HG02642 (cell line): ENCODE data around the gene SYMPK.
A peak's percentile ranks its signal among the peaks of the same experiment; 100 is the strongest.

Experiments used
- ATAC-seq: cut with Tn5 transposase; IDR thresholded peaks from one replicate; pipeline ENCODE4 v1.9.1; 2021; ENCODE audit warnings: mild to moderate bottlenecking; ENCODE audit not compliant: unreplicated experiment, poor library complexity

Gene SYMPK

DNA sequence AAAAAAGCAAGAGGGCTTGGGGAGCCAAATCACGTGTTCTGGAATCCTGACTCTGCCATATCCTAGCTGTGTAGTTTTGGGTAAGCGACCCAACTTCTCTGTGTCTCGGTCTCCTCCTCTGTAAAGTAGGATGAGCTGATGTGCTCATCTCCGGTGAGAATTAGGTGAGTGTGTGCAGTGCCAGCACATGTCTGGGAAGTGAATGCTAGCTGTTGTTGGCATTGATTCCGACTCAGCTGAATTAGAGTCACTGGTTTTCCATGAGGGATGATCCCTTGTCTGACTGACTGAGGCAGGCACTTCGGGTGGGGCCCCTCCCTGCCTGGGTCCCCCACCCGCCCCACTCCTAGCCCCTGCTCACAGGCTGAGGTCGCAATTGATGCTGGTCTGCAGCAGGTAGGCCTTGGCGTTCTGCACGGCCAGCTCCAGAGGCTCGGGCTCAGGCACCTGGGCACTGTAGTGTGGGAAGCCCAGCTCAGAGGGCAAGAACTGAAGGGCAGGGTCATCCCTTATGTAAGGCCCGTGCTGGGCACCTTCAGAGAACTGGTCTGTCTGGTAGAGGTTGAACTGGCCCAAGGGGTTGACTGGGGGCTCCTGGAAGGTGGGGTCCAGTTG is 48.7 kb downstream of the SYMPK start:
- no peak for ATAC-seq

DNA sequence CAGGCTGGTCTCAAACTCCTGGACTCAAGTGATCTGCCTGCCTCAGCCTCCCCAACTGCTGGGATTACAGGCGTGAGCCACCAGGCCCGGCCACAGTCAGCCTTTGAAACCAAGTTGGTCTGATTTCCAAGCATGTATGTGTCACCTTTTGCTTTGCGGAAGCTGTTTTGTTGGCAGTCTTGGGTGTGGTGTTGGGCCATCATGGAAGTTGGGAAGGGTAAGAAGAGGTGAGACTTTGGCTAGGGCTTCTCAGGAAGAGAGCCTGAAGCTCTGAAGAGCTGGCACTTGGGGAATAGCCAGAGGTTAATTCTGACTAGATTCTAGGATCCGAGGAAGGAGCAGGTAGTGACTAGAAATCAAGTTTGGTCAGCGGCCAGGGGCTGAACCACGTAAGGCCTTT is 50.6 kb downstream of the SYMPK start:
- ATAC-seq, result no peak

DNA sequence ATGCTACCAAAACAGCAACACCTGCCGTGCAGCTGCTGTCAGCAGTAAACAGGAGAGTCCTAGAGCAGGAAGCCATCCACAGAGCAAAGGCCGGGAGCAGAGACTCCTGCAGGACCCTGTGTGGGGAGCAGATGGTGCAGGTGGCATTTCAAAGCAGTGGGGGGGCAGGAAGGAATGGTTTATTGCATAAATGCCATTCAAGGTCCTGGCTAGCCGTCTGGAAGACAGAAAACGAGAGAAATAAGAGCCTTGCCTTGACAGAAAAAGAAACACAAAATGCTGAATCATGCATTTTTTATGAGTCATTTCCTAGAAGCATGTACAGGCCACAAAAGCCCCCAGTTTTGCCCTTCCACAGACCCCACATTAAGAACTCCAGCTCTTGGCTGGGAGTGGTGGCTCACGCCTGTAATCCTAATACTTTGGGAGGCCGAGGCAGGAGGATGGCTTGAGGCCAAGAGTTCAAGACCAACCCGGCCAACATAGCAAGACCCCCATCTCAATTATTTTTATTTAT is 53.2 kb downstream of the SYMPK start:
- no peak for ATAC-seq

DNA sequence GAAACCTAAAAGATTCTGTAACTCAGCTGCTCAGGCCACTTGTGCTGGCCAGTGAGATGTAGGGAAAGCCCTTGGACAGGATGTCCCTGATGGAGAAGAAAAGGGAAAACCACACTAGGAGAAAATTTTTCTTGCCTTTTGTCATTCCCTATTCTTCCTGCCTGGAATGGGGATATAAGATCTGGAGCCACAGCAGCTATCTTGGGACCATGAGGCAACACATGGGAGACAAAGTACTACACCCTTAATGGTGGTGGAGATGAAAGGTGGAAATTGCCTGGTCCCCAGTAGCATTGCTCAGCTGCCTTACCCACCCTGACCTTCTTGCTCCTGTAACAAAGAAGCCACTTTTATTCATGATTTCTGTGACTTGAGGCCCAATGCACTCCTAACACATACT is 57.2 kb downstream of the SYMPK start:
- ATAC-seq, result no peak

DNA sequence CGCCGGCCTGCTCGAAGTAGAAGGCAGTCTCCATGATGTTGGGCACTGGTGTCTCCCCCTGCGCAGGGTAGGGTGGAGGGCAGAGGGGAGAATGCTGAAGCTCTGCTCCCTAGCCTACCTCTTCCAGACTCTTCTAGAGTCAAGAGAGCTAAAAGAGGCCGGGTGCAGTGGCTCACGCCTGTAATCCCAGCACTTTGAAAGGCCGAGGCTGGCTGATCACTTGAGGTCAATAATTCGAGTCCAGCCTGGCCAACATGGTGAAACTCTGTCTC is 58.1 kb downstream of the SYMPK start:
- ATAC-seq, result no peak

DNA sequence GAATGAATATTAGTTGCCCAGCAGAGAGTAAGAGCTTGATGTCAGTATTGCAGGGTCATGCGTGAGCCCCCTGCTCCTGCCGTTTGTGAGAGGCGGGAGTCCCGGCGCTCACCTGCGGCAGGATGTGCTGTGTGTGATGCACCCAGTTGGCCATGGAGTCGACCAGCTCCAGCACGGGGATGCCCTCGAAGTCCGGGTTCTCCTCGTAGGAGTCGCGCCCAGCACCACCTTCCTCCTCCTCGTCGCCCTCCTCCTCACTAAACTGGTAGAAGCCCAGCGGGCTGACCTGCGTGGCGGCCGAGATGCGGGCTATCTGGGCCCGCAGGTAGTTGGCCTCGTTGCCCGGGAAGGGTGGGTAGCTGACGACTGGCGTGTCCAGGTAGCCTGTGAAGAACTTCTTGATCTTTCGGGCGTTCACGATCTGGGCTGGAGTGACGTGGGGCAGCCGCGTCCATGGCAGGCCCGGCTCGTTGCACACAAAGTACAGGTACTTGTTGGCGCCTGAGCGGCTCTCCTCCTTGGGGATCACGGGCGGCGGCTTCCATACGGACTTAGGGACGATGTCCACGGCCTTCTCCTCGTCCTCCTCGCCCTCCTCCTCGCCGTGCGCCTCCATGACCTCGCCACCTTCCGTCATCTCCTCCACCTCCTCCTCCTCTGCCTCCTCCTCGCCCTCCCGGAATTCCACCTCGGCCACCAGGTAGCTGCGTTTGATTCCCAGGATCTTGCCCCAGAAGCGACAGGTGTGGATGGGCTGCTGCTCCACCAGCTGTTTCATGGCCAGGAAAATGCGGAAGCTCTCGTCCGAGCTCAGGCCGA is 58.6 kb downstream of the SYMPK start:
- no peak for ATAC-seq

DNA sequence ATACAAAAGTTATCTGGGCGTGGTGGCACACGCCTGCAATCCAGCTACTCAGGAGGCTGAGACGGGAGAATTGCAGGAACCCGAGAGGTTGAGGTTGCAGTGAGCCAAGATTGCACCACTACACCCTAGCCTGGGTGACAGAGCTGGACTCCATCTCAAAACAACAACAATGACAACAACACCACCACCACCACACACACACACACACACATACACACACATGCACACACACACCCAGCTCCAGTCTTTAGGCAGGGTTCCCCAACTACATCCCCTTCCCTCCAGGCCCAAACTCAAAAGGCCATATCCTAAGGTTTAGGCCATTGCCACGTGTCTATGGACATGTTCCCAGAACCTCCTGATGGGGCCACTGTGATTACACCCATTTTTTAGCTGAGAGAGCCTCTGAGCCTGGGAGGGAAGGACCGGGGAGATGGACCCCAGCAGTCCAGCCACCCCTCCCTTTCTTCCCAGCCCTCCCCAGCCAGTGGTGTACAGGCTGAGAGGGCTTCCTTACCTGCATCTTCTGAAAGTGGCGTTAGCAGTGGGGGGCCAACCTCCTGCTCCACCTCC is 61.3 kb downstream of the SYMPK start:
- ATAC-seq, result no peak

DNA sequence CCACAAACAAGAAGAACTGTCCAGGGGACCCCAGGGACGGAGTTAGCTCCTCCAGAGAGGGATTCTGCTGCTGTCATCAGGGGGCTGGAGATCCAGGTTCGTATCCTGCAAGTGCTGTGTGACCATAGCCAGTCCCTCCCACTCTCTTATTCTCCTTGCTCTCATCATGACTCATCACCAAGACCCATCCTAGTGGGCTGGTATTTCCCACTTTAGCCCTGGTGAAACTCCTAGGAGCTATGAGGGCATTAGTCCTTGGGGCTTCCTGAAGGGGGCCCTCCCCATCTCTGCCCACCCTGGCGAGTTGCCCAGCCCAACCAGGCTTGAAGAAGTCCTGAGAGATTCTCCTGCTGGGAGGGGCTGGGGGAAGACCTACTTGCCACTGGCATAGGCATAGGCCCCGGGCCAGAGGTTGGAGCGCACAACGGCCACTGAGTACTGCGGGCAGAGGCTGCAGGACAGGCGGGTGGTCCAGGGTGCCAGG is 62.8 kb downstream of the SYMPK start:
- ATAC-seq, result no peak

DNA sequence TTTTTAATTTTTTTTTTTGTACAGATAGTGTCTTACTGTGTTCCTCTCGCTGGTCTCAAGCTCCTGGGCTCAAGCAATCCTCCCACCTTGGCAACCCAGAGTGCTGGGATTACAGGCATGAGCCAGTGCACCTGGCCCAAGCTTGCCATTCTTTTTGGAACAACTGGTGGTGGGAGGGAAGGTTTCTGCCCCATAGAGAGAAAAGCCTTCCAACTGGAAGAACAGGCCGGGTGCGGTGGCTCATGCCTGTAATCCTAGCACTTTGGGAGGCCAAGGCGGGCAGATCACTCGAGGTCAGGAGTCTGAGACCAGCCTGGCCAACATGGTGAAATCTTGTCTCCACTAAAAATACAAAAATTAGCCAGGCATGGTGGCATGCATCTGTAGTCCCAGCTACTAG is 63.4 kb downstream of the SYMPK start:
- peak; percentile 9 for ATAC-seq

DNA sequence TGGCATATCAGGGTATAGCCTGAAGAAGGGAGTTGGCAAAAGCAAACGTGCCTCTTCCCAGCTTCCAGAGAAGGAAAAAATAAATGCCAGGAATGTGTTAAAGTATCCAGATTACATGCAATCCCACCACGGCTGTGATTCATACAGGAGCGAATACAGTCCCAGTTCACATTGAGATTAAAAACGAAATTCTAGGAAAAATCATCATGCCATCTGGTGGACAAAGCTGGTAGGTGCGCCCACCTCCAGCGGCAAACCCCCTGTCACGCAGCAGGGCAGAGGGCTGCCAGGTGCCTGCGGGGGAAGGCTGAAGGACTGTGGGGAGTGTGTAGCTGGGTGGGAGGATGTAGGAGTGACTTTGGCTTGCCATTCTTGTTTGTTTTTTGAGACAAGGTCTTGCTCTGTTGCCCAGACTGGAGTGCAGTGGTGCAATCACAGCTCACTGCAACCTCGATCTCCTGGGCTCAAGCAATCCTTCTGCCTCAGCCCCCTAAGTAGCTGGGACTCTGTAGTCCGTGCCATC is 63.9 kb downstream of the SYMPK start:
- peak; percentile 58 for ATAC-seq

DNA sequence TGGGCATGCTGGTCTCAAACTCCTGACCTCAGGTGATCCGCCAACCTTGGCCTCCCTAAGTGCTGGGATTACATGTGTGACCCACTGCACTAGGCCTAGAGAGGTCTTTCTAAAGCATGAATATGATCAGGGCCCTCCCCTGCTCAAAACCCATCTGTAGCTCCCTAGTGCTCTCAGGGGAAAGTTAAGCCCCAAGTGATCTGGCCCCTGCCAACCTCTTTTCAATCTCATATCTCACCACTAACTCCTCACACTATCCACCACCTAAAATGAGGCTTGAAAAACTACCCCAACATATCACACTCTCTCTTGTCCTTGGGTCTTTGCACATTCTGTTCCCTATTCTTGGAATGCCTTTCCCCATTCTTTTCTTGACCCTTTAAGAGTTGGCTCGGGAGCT is 68.3 kb downstream of the SYMPK start:
- ATAC-seq, result no peak

DNA sequence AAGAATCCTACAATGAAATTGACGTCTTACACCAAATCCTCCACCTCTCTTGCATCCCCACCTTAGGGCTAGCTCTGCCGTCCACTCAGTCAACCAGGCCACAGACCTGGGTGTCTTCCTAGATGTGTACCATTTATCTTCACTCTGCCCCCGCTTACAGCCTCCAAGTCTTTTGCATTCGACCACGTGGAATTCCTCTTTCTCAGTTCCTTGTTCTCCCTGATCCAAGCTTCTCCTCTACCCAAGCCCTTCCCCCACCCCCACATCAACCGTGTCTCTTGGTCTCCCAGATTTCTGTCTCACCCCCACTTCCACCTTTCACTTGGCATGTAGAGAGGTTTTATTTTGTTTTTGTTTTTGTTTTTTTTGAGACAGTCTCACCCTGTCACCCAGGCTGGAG is 69.1 kb downstream of the SYMPK start:
- no peak for ATAC-seq

DNA sequence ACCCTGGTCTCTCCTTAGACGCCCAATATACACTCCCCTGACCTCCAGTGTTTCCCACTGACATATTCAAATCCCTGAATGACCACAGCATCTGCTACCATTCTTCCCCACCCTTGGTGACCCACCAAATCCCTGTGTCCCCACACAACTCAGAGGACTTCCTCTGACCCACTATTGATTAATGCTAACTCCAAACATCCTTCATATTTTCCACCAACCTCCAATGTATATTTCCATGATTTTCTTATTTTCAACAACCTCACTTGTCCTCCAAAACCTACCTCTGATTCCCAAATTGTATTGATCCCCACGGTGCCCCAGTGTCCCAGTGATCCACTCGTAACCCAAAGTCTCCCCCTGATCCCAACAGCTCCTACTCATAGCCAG is 69.8 kb downstream of the SYMPK start:
- no peak for ATAC-seq

DNA sequence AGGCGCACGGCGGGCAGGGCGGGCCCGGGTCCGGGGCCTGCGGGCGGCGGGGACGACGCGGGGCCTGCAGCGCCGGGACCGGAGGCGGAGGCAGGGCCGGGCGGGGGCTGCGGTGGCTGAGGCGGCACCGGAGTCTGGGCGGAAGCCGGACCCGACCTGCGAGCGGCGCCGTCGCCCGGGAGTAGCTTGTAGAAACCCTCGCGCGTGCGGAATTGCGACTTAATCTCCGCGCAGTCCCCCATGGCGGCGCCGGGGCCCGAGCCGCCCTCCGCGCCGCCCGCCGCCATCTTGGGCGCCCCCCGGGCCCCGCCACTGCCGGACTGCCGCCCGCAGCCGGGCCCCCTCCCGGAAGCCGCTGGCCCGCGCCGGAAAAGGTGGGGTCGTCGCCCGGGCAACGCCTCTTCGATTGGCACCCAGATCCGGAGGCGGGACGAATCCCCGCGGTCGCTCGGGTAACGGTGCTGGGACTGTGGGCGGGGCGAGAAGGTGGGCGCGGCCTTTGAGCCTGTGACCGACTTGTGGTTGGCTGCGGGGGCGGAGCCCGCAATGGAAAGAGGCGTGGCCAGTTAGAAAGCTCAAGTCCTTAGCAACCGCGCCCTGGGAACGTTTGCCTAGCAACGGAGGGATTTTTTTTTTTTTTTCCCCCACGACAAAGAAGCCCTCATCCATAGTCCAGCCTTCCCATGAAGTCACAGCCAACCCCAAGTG is 70.3 kb downstream of the SYMPK start, which contains the start of gene DMWD:
Gene DMWD, minus strand, starts transcription at position 376 of the 708 bp plus-strand sequence. Its CDS starts 89 bp downstream, at position 287.
- peak; percentile 92 for ATAC-seq

DNA sequence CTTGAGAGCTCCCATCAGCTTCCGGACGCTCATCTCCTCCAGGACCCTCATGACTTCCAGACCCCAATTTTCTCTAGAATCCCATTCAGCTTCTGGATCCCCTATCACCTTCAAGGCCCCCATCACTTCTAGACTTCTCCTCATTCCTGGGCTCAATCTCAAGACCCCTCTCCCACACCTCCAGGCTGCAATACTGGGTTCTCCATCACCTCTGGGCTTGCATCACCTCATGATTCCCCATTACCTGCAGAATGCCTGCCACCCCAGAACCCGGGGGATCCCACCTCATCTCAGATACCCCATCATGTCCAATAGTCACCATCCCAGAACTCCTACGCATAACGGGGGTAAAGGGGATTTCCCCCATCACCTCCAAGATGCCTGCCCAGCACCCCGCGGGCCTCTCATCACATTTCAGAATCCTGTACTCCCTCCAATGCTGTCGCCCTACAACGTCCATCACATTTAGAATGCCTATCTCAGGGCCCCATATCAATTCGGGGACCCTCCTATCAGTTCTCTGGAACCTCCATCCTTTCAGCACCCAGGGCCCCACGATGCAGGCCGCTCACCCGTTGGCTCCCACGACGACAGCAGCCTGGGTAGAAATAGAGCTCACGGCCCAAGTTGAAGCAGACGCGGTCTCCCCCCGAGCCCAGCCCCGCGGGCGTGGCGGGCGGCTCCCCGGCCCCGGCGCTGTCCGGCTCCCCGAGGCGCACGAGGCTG is 71.0 kb downstream of the SYMPK start:
- no peak for ATAC-seq

DNA sequence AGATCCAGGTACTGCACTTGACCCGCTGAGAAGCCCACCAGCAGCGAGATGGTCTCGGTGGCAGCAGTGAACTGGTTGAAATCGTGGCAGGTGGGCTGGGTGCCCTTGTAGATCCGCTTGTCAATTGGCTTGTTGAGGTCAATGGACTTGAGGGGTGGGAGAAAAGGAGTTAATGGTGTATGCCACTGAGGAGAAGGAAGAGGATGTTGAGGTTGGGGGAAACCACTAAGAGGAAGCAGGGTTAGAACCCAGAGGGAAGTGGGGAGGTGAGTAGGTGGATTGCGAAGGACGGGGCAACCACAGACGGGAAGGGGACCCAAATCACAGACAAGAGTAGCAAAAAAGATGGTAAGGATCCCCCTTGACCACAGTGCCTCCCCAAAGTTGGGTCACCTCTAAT is 72.0 kb downstream of the SYMPK start:
- no peak for ATAC-seq

DNA sequence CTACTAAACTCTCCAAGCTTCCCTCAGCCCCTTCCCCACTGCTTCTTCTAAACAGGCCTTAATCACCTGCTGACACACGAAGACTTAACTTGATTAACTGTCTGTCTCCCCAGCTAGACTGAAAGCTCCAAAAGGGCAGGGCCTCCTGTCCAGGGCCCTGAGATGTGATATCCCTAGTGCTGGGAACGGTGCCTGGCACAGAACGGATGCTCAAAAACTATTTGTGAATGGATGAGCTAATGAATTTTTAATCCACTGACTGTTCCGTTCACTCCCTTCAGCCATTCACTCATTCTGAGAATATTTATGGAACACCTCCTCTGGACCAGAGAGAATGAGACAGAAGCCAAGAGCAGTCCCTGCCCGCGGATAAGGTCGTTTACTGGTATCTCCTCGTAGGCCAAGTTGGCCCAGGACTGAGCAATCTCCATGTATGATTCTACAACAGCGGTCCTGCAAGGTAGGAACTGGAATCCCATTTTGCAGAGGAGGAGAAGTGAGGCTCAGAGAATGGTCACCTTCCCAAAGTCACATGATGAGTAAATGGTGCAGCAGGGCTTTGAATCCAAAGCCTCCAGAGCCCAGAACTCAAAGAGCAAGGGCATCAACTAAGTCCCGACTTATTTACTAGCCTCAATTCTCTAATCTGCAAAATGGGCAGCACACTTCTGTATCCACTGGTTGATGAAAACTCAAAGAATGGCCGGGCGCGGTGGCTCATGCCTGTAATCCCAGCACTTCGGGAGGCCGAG is 73.7 kb downstream of the SYMPK start:
- ATAC-seq, result no peak

DNA sequence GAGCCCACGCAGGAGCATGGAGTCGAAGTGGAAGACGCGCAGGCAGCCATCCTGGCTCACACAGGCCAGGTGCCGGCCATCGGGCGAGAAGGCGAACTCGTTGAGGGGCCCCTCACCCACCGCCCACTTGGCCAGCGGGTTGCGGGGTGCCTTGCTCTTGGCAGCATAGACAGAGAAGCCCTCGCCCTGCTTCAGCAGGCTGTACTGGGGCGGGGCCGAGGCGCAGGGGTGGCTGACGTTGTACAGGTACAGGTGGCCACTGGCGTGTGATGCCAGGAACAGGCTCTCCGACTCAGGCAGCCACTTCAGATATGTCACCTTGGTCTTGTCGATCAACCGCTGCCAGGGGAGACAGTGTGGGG is 76.4 kb downstream of the SYMPK start:
- no peak for ATAC-seq

DNA sequence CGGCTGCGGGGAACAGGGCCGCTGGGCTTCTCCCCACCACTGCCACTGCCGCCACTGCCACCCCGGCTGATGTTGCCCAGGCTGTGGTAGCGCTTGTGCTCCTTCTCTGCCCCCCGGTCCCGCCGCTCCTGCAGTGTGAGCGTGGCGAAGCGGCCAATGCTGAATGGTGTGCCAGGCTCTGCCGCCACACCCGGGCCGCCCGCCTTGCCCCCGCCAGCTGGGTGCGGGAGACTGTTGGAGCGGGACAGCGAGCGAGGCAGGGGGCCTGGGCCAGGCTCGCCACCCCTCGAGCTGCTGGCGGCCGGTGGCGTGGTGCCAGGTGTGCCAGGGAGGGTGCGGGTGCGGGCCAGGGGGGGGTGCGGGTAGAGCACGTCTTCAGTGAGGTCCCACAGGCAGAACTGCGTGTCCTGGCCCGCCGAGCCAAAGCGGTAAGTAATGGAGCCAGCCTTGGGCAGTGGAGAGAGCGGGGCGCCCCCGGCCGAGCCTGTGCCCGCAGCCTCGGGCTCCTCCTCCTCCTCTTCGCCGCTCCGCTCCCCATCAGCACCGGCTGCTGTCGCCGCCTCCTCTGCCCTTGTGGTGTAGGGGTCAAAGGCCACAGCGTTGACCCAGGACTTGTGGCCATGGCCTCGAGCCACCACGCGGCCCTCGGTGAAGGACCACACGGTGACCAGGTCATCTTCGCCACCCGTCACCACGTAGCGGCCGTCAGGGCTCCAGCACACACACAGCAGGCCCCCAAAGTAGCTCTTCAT is 77.0 kb downstream of the SYMPK start:
- no peak for ATAC-seq
